Mucosa of stomach (tissue), 1 donor: ENCODE data around the gene PNLDC1.
"Not testable (repeated sequence)": the region's sequence is repeated elsewhere in the genome, so short reads cannot be mapped to it uniquely, and the experiment has no call there.

Experiments used
- H3K27me3 ChIP-seq: one replicate; pipeline ENCODE4 v1.7.0; 2013; ENCODE audit warnings: mild to moderate bottlenecking, low read length; ENCODE audit not compliant: control insufficient read depth, insufficient read depth
- H3K36me3 ChIP-seq: one replicate; pipeline ENCODE4 v1.7.0; 2013; ENCODE audit warnings: low read length; ENCODE audit not compliant: control insufficient read depth, insufficient read depth
- H3K4me1 ChIP-seq: one replicate; pipeline ENCODE4 v1.7.0; 2013; ENCODE audit warnings: mild to moderate bottlenecking, low read length; ENCODE audit not compliant: control insufficient read depth, insufficient read depth
- H3K4me3 ChIP-seq: one replicate; pipeline ENCODE4 v1.7.0; 2013; ENCODE audit warnings: low read length
- H3K9ac ChIP-seq: one replicate; pipeline ENCODE4 v1.7.0; 2013; ENCODE audit warnings: mild to moderate bottlenecking, low read length, moderate library complexity
- H3K9me3 ChIP-seq: one replicate; pipeline ENCODE4 v1.7.0; 2013; ENCODE audit warnings: mild to moderate bottlenecking, low read length, moderate library complexity; ENCODE audit not compliant: control insufficient read depth
- donor health status: Pancreatic carcinoma.

PNLDC1 gene

GRCh38 chr6:159790149-159790955 lies 9.7 kb upstream of the PNLDC1 start, which contains the start of gene MRPL18:
Gene MRPL18 (plus strand): TSS chr6:159790467. CDS start chr6:159790588, 121 bp downstream.
- Histone ChIP-seq H3K4me3 (peak within 1 kb of the TSS; percentile 95), H3K36me3 (no peaks in the 10 kb centered on the region), H3K9ac (peak within 1 kb of the TSS; percentile 86), H3K27me3 (no peaks in the 10 kb centered on the region), H3K9me3 (no peaks in the 10 kb centered on the region), H3K4me1 (peaks cover 7% of the 10 kb centered on the region)

GRCh38 chr6:159790956-159791598 lies 9.0 kb upstream of the PNLDC1 start:
- H3K4me3 ChIP-seq: peak overlapping the region; percentile 95
- no peaks in the 10 kb centered on the region for H3K36me3 ChIP-seq
- H3K27me3 ChIP-seq: no peaks in the 10 kb centered on the region
- H3K4me1 ChIP-seq: peaks cover 7% of the 10 kb centered on the region
- peak overlapping the region; percentile 86 for H3K9ac ChIP-seq
- no peaks in the 10 kb centered on the region for H3K9me3 ChIP-seq

- not testable (repeated sequence) for H3K4me3 ChIP-seq, H3K9me3 ChIP-seq, H3K9ac ChIP-seq, H3K4me1 ChIP-seq, H3K27me3 ChIP-seq, H3K36me3 ChIP-seq
Observed at GRCh38 chr6:159794976-159795375, 5.1 kb upstream of the PNLDC1 start.

- H3K4me1 ChIP-seq: no peaks in the 10 kb centered on the region
- no peak overlapping the region for H3K9ac ChIP-seq
- peaks cover 4% of the 10 kb centered on the region for H3K36me3 ChIP-seq
- no peak overlapping the region for H3K4me3 ChIP-seq
- H3K9me3 ChIP-seq: no peaks in the 10 kb centered on the region
- no peaks in the 10 kb centered on the region for H3K27me3 ChIP-seq
Observed at GRCh38 chr6:159797554-159797953, 2.5 kb upstream of the PNLDC1 start.

GRCh38 chr6:159801935-159802334 lies 1.9 kb downstream of the PNLDC1 start:
- H3K4me3 ChIP-seq: no peak overlapping the region
- H3K27me3 ChIP-seq: no peaks in the 10 kb centered on the region
- H3K4me1 ChIP-seq: no peaks in the 10 kb centered on the region
- H3K9ac ChIP-seq: no peak overlapping the region
- peaks cover 4% of the 10 kb centered on the region for H3K36me3 ChIP-seq
- no peaks in the 10 kb centered on the region for H3K9me3 ChIP-seq

GRCh38 chr6:159804504-159804903 lies 4.4 kb downstream of the PNLDC1 start:
- H3K36me3 ChIP-seq: no peaks in the 10 kb centered on the region
- H3K27me3 ChIP-seq: no peaks in the 10 kb centered on the region
- H3K4me3 ChIP-seq: no peak overlapping the region
- no peaks in the 10 kb centered on the region for H3K4me1 ChIP-seq
- no peaks in the 10 kb centered on the region for H3K9me3 ChIP-seq
- H3K9ac ChIP-seq: no peak overlapping the region

GRCh38 chr6:159805440-159806020 lies 5.5 kb downstream of the PNLDC1 start:
- Histone ChIP-seq H3K27me3 (no peaks in the 10 kb centered on the region), H3K36me3 (no peaks in the 10 kb centered on the region), H3K9me3 (no peaks in the 10 kb centered on the region), H3K4me1 (no peaks in the 10 kb centered on the region), H3K4me3 (no peak overlapping the region), H3K9ac (no peak overlapping the region)

GRCh38 chr6:159806021-159806458 lies 6.0 kb downstream of the PNLDC1 start:
- H3K9ac ChIP-seq: no peak overlapping the region

GRCh38 chr6:159807150-159807858 lies 7.2 kb downstream of the PNLDC1 start:
- Histone ChIP-seq H3K9ac (no peak overlapping the region), H3K4me3 (no peak overlapping the region), H3K27me3 (no peaks in the 10 kb centered on the region), H3K9me3 (no peaks in the 10 kb centered on the region), H3K36me3 (no peaks in the 10 kb centered on the region), H3K4me1 (no peaks in the 10 kb centered on the region)

More at GRCh38 chr6:159806021-159806458, 6.0 kb downstream of the PNLDC1 start:
- no peaks in the 10 kb centered on the region for H3K4me1 ChIP-seq
- no peak overlapping the region for H3K4me3 ChIP-seq
- H3K36me3 ChIP-seq: no peaks in the 10 kb centered on the region
- no peaks in the 10 kb centered on the region for H3K9me3 ChIP-seq
- no peaks in the 10 kb centered on the region for H3K27me3 ChIP-seq

- H3K4me3 ChIP-seq: no peak overlapping the region
- H3K36me3 ChIP-seq: no peaks in the 10 kb centered on the region
- no peaks in the 10 kb centered on the region for H3K4me1 ChIP-seq
- no peaks in the 10 kb centered on the region for H3K27me3 ChIP-seq
- H3K9ac ChIP-seq: no peak overlapping the region
- H3K9me3 ChIP-seq: no peaks in the 10 kb centered on the region
Observed at GRCh38 chr6:159808647-159809046, 8.6 kb downstream of the PNLDC1 start.

GRCh38 chr6:159809149-159809548 lies 9.1 kb downstream of the PNLDC1 start:
- no peak overlapping the region for H3K9ac ChIP-seq
- no peaks in the 10 kb centered on the region for H3K9me3 ChIP-seq
- no peaks in the 10 kb centered on the region for H3K27me3 ChIP-seq
- H3K4me3 ChIP-seq: no peak overlapping the region
- H3K4me1 ChIP-seq: no peaks in the 10 kb centered on the region
- no peaks in the 10 kb centered on the region for H3K36me3 ChIP-seq

- Histone ChIP-seq H3K9ac (no peak overlapping the region), H3K36me3 (no peaks in the 10 kb centered on the region), H3K4me1 (no peaks in the 10 kb centered on the region), H3K4me3 (no peak overlapping the region), H3K27me3 (no peaks in the 10 kb centered on the region), H3K9me3 (no peaks in the 10 kb centered on the region)
Observed at GRCh38 chr6:159813781-159814180, 13.7 kb downstream of the PNLDC1 start.
